Left lung (tissue), 10 donors: ENCODE data around the gene B9D2. TPM values are rescaled to one million over a fixed set of nuclear protein-coding genes. Genes with fewer than 3 reads are reported as not detected.
A peak's percentile ranks its signal among the peaks of the same experiment; 100 is the strongest.

Experiments
- ATAC-seq: fragments of 200-7000 bp; cut with Tn5 transposase; one replicate; pipeline ENCODE4 v1.9.1; 2020; ENCODE audit warnings: moderate library complexity
- DNase-seq, 4 donors: peaks; one replicate each; pipeline ENCODE4 v3.0.0-alpha.2; 2013 to 2020
- H3K27ac ChIP-seq, 2 donors: fragments of 200-600 bp; sonication (generic) in 1 of 2; one replicate each; pipeline versions ENCODE4 v1.5.0 to v1.8.0; 2020 to 2021
- H3K27me3 ChIP-seq, 2 donors: fragments of 200-600 bp; sonication (generic) in 1 of 2; one replicate each; pipeline versions ENCODE4 v1.5.0 to v1.8.0; 2020 to 2021
- H3K36me3 ChIP-seq, 2 donors: fragments of 200-600 bp; sonication (generic) in 1 of 2; one replicate each; pipeline versions ENCODE4 v1.5.0 to v1.8.0; 2020 to 2021
- H3K4me1 ChIP-seq, 2 donors: fragments of 200-600 bp; one replicate each; pipeline ENCODE4 v1.8.0; 2021
- H3K4me3 ChIP-seq, 2 donors: fragments of 200-600 bp; sonication (generic) in 1 of 2; one replicate each; pipeline versions ENCODE4 v1.5.0 to v1.8.0; 2020 to 2021; ENCODE audit warnings: mild to moderate bottlenecking in 1 of 2
- H3K9me3 ChIP-seq, 2 donors: fragments of 200-600 bp; sonication (generic) in 1 of 2; one replicate each; pipeline versions ENCODE4 v1.5.0 to v1.8.0; 2020 to 2021
- intact Hi-C, 2 donors: fragments of 100-400 bp; cut with DNase I; formaldehyde crosslinking; loops; one replicate each; pipeline versions ENCODE4 v1.11.2 to v1.14.2; 2022
- polyA plus RNA-seq, 6 donors: library from polyadenylated mRNA; unstranded; fragments of 120-200 nt; gene quantifications; one replicate each; pipeline ENCODE4 v1.2.1, GENCODE V29; 2013; ENCODE audit not compliant: insufficient read length in 6 of 6
- total RNA-seq, 2 donors: library from RNA; stranded (reverse); fragmentation: NEBNext Ultra II Directional; extraction: Animal tissue kit (Norgen Biotek cat#: 25700); gene quantifications; one replicate each; pipeline ENCODE4 v1.2.1, GENCODE V29; 2021
- TF ChIP-seq, protein P1 (sequence below), 2 donors: fragments of 200-600 bp; sonication (generic) in 1 of 2; IDR thresholded peaks; one replicate each; pipeline versions ENCODE4 v1.5.0 to v1.8.0; 2021; ENCODE audit warnings: antibody characterized with exemption in 2 of 2
- donor health status: DM: no; HTN: yes; CAD: no.
- donor health status: DM: no; HTN: no; CAD: no.

The B9D2 gene
- total and polyA plus RNA-seq, 8 donors, result 6.6 to 8.8 (median 7.7) TPM

DNA sequence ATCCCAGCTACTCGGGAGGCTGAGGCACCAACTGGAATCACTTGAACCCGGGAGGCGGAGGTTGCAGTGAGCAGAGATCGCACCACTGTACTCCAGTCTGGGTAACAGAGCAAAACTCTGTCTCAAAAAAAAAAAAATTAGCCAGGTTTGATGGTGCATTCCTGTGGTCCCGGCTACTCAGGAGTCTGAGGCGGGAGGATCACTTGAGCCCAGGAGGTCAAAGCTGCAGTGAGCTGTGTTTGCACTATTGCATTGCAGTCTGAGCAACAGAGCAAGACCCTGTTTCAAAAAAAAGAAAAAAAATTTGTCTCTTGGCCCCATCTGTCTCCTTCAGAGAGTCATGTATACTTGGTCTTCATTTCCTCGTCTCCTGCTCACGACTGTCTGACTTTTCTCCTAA lies 52.3 kb downstream of the B9D2 start:
- no peak overlapping the region for H3K27ac ChIP-seq
- H3K4me1 ChIP-seq, result peaks cover 28 to 63% of the 10 kb centered on the region in 2 donors
- TF ChIP-seq, protein P1, sequence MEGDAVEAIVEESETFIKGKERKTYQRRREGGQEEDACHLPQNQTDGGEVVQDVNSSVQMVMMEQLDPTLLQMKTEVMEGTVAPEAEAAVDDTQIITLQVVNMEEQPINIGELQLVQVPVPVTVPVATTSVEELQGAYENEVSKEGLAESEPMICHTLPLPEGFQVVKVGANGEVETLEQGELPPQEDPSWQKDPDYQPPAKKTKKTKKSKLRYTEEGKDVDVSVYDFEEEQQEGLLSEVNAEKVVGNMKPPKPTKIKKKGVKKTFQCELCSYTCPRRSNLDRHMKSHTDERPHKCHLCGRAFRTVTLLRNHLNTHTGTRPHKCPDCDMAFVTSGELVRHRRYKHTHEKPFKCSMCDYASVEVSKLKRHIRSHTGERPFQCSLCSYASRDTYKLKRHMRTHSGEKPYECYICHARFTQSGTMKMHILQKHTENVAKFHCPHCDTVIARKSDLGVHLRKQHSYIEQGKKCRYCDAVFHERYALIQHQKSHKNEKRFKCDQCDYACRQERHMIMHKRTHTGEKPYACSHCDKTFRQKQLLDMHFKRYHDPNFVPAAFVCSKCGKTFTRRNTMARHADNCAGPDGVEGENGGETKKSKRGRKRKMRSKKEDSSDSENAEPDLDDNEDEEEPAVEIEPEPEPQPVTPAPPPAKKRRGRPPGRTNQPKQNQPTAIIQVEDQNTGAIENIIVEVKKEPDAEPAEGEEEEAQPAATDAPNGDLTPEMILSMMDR (IDR thresholded peaks at IDR 0.05), result no peak
- intact Hi-C loops, result no loop called here
- no peaks in the 10 kb centered on the region for H3K9me3 ChIP-seq
- ATAC-seq (no peak), DNase-seq (peak in 1 of 4 donors; percentile 18)
- peak overlapping the region in 1 of 2 donors; percentile 85 for H3K4me3 ChIP-seq
- H3K27me3 ChIP-seq, result no peaks in the 10 kb centered on the region
- H3K36me3 ChIP-seq, result peaks cover 0 to 59% of the 10 kb centered on the region in 2 donors

DNA sequence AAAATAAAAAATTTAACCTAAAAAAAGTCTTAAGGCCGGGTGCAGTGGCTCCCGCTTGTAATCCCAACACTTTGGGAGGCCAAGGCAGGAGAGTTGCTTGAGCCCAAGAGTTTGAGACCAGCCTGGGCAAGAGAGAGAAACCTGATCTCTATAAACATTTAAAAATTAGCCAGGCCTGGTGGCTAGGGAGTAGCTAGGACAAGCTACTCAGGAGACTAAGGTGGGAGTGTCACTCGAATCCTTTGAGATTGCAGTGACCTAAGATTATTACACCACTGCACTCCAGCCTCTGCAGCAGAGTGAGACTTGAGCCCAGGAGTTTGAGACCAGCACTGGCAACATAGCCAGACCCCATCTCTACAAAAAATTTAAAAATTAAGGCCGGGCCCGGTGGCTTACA lies 52.9 kb downstream of the B9D2 start:
- TF ChIP-seq, protein P1 (IDR thresholded peaks at IDR 0.05), result no peak
- DNase-seq, result peak in 1 of 4 donors; percentile 27
- H3K27me3 ChIP-seq, result no peaks in the 10 kb centered on the region
- peak overlapping the region; percentile 96 to 98 for H3K27ac ChIP-seq
- peak overlapping the region; percentile 63 to 85 for H3K4me3 ChIP-seq
- peaks cover 28 to 68% of the 10 kb centered on the region in 2 donors for H3K4me1 ChIP-seq
- ATAC-seq, result no peak
- peaks cover 0 to 59% of the 10 kb centered on the region in 2 donors for H3K36me3 ChIP-seq
- no peaks in the 10 kb centered on the region for H3K9me3 ChIP-seq
- intact Hi-C loops, result no loop called here

DNA sequence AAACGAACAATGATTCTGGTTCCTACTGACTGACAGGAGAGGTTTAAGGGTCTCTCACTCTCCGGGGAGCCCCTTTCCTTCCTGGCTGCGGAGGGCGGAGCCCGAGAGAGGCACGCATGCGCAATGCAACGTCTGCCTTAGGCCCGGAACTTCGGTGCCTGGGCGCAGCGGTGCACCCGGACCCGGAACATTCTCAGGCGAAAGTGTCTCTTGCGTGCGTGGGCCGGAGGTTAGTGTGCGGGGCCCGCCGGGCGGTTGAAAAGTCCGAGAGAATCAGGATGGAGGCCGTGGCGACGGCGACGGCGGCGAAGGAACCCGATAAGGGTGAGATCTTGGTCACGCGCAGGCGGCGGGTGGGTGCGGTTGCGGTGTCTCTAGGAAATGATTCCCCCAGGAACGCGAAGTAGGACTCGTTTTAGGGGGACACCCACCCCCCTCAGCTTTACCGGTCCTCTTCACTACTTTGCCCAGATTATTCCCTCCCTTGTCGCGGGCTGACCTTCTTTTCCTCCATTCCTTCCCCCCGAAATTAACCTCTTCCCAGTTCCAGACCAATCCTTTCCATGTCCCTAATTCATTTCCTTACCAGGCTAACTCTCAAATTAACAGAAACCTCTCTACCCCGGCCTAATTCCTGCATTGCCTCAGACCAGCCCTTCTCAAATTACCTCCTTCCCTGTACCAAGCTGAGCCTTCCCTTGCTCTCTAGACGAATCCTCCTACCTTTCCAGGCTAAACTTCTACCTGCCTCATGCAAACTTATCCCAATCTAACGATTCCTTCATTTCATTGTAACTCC lies 53.7 kb downstream of the B9D2 start, which contains the start of gene CCDC97:
Gene CCDC97, plus strand, starts transcription at position 140 of the 799 bp plus-strand sequence. Its CDS starts 139 bp downstream, at position 279.
- Histone ChIP-seq H3K27me3 (no peaks in the 10 kb centered on the region), H3K27ac (peak within 1 kb of the TSS; percentile 96 to 98), H3K4me3 (peak within 1 kb of the TSS; percentile 63 to 85), H3K9me3 (no peaks in the 10 kb centered on the region), H3K4me1 (peaks cover 28 to 70% of the 10 kb centered on the region in 2 donors), H3K36me3 (peaks cover 0 to 59% of the 10 kb centered on the region in 2 donors)
- intact Hi-C loops, result no loop called here
- ATAC-seq (peak; percentile 82), DNase-seq (peak; percentile 90 to 96 (median 94))
- TF ChIP-seq, protein P1 (IDR thresholded peaks at IDR 0.05), result no peak

DNA sequence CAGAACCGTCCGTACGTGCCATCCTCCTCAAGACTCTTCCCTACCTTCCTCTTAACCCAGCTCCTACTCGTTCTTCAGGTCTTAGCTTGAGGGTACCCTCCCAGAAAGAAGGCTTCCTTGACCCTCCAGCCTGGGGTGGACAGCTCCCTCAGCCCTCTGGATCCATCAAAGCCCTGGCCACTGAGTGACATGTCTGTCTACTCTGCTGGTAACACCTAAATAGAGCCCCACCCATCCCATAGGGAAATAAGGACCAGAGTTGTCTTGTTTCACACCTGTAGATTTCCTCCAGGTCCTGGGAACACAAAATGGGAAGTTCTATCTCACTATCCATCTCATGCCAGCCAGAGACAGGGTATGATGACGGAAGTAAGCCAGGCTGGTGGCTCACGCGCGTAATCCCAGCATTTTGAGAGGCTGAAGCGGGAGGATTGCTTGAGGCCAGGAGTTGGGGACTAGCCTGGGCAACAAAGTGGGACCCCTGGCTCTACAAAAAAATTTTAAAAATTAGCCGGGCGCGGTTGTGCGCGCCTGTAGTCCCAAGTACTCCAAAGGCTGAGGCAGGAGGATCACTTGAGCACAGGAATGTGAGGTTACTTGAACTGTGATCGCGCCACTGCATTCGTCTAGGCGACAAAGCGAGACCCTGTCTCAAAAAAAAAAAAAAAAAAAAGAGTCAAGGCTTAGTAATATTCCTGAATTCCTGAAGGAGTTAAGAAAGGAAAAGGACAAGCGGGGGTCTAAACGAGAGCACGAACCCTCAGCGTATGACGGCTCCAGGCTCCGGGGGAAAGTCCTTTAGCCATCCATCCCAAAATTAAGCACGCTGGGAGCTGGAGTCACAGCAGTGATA lies 54.5 kb downstream of the B9D2 start:
- H3K9me3 ChIP-seq, result no peaks in the 10 kb centered on the region
- H3K4me1 ChIP-seq, result peaks cover 28 to 70% of the 10 kb centered on the region in 2 donors
- TF ChIP-seq, protein P1 (IDR thresholded peaks at IDR 0.05), result no peak
- intact Hi-C loops, result loop anchor here in 1 of 2 donors (5.0 kb wide), 1 partner anchor 102 kb away; no protein-coding TSS in a partner anchor
- H3K27me3 ChIP-seq, result no peaks in the 10 kb centered on the region
- DNase-seq (peak in 1 of 4 donors; percentile 46), ATAC-seq (peak; percentile 46)
- H3K4me3 ChIP-seq, result peak overlapping the region; percentile 63 to 85
- peak overlapping the region; percentile 96 to 98 for H3K27ac ChIP-seq
- H3K36me3 ChIP-seq, result peaks cover 0 to 59% of the 10 kb centered on the region in 2 donors
